Endometrial microvascular endothelial cells (primary cell): ENCODE results near the gene TSSK2. TPM values are rescaled to one million over a fixed set of nuclear protein-coding genes. Genes with fewer than 3 reads are reported as not detected.
"Not testable (repeated sequence)": the region's sequence is repeated elsewhere in the genome, so short reads cannot be mapped to it uniquely, and the experiment has no call there.

Experiments used
- in situ Hi-C: cut with HindIII; loops from 2 replicates; pipeline ENCODE4 v1.10.0; 2017; ENCODE audit warnings: low sequenced_read_pairs, low pct_unique_long_range_greater_than_20kb; ENCODE audit errors: inconsistent ontology term
- total RNA-seq: library from RNA; depleted of rRNA; stranded (reverse); fragments of >200 nt; gene quantifications from one replicate; pipeline ENCODE4 v1.2.3, GENCODE V29; 2015; ENCODE audit errors: inconsistent ontology term

Gene TSSK2
- not detected for total RNA-seq

GRCh38 chr22:19130959-19131684, at the start of gene TSSK2:
Gene TSSK2 (plus strand): TSS chr22:19131308. CDS start chr22:19131400, 92 bp downstream.
- in situ Hi-C loops = no loop called here

- in situ Hi-C loops = no loop called here
Observed at GRCh38 chr22:19081351-19081750, 49.8 kb upstream of the TSSK2 start.

- in situ Hi-C loops = no loop called here
Observed at GRCh38 chr22:19082101-19082500, 49.0 kb upstream of the TSSK2 start.

GRCh38 chr22:19082793-19083192, 48.3 kb upstream of the TSSK2 start:
- in situ Hi-C loops = no loop called here

GRCh38 chr22:19084126-19084525, 47.0 kb upstream of the TSSK2 start:
- in situ Hi-C loops = not testable (repeated sequence)

GRCh38 chr22:19084586-19084985, 46.5 kb upstream of the TSSK2 start:
- in situ Hi-C loops = not testable (repeated sequence)

GRCh38 chr22:19085233-19085718, 45.8 kb upstream of the TSSK2 start:
- in situ Hi-C loops = no loop called here

- in situ Hi-C loops = no loop called here
Observed at GRCh38 chr22:19086417-19086816, 44.7 kb upstream of the TSSK2 start.

- in situ Hi-C loops = no loop called here
Observed at GRCh38 chr22:19086896-19087295, 44.2 kb upstream of the TSSK2 start.

GRCh38 chr22:19088866-19089595, 42.1 kb upstream of the TSSK2 start:
- in situ Hi-C loops = no loop called here

- in situ Hi-C loops = no loop called here
Observed at GRCh38 chr22:19090183-19090582, 40.9 kb upstream of the TSSK2 start.

- in situ Hi-C loops = no loop called here
Observed at GRCh38 chr22:19090586-19091127, 40.5 kb upstream of the TSSK2 start.

GRCh38 chr22:19092725-19093124, 38.4 kb upstream of the TSSK2 start:
- in situ Hi-C loops = no loop called here

- in situ Hi-C loops = no loop called here
Observed at GRCh38 chr22:19094393-19094997, 36.6 kb upstream of the TSSK2 start.

GRCh38 chr22:19096555-19096954, 34.6 kb upstream of the TSSK2 start:
- in situ Hi-C loops = no loop called here

GRCh38 chr22:19097518-19097917, 33.6 kb upstream of the TSSK2 start:
- in situ Hi-C loops = no loop called here

- in situ Hi-C loops = no loop called here
Observed at GRCh38 chr22:19098157-19098556, 33.0 kb upstream of the TSSK2 start.

- in situ Hi-C loops = no loop called here
Observed at GRCh38 chr22:19103880-19104821, 27.0 kb upstream of the TSSK2 start.
